Measurements from ENCODE around the gene IRS2.

- no peak for TF ChIP-seq YY1 (IDR thresholded peaks at IDR 0.05; ENCODE audit: insufficient read depth, insufficient read length)
- no peak for TF ChIP-seq ZNF274 (IDR thresholded peaks at IDR 0.05; ENCODE audit: low read depth, low read length)
- TF ChIP-seq SUZ12 (IDR thresholded peaks at IDR 0.05; ENCODE audit: extremely low read depth, insufficient read depth, insufficient read length): no peak
Measured at GRCh38 chr13:109715902-109716301, 70.5 kb downstream of the IRS2 start.

All from NT2/D1 (cell line).